ENCODE data around the gene TRIM71. TPM values are rescaled to one million over a fixed set of nuclear protein-coding genes. Genes with fewer than 3 reads are reported as not detected.
"Not testable (repeated sequence)": the region's sequence is repeated elsewhere in the genome, so short reads cannot be mapped to it uniquely, and the experiment has no call there.

The TRIM71 gene
- total RNA-seq, 1 experiment from 2014 or later = 274 TPM

- TF ChIP-seq RORB (CRISPR knock-in tag; IDR thresholded peaks at IDR 0.05) (no peak), NFATC4 (CRISPR knock-in tag; IDR thresholded peaks at IDR 0.05) (peak; percentile 87; the same call in 1 of the 2 replicates), AR (CRISPR knock-in tag; IDR thresholded peaks at IDR 0.05) (0 out of 2 replicates have a peak, but pooled peaks have one; percentile 15), AFF4 (CRISPR knock-in tag; IDR thresholded peaks at IDR 0.05; ENCODE audit: borderline replicate concordance) (no peak)
These were observed 83.5 kb downstream of the TRIM71 start (continued) for GRCh38 chr3:32901005-32901932.

GRCh38 chr3:32902887-32903371 is 85.1 kb downstream of the TRIM71 start:
- Mint-ChIP-seq H3K36me3 (peaks cover 27% of the 10 kb centered on the region), H3K4me1 (peaks cover 17% of the 10 kb centered on the region), H3K4me3 (peak overlapping the region; percentile 51), H3K9me3 (peaks cover 18% of the 10 kb centered on the region)
- ATAC-seq = peak; percentile 65
- H3K27ac Mint-ChIP-seq; H3K27me3 Mint-ChIP-seq (ENCODE audit: low read depth): not testable (repeated sequence)
- DNase-seq (ENCODE audit: low spot score) = peak; percentile 82
- CTCF ChIA-PET = interaction anchor here (0.6 to 2.5 kb wide), 14 partner anchors 10 to 435 kb away, joined by 3 to 14 read pairs (median 4); no protein-coding TSS in a partner anchor
- POLR2A ChIA-PET = interaction anchor here (0.6 to 1.7 kb wide), 2 partner anchors 18 to 43 kb away, joined by 3 to 4 read pairs; no protein-coding TSS in a partner anchor
- TF ChIP-seq TEAD1 (CRISPR knock-in tag; IDR thresholded peaks at IDR 0.05) (peak; percentile 76; the same call in 1 of the 2 replicates), NFATC4 (CRISPR knock-in tag; IDR thresholded peaks at IDR 0.05) (peak; percentile 84), ZNF425 (CRISPR knock-in tag; conservative IDR thresholded peaks at IDR 0.05) (0 out of 2 replicates have a peak, but pooled peaks have one; percentile 20), MAX (CRISPR knock-in tag; IDR thresholded peaks at IDR 0.05) (peak; percentile 84; the same call in 1 of the 2 replicates), CBFB (CRISPR knock-in tag; IDR thresholded peaks at IDR 0.05; ENCODE audit: low read depth) (0 out of 2 replicates have a peak, but pooled peaks have one; percentile 71), MYBL2 (CRISPR knock-in tag; IDR thresholded peaks at IDR 0.05) (0 out of 2 replicates have a peak, but pooled peaks have one; percentile 37), E2F5 (CRISPR knock-in tag; IDR thresholded peaks at IDR 0.05) (0 out of 2 replicates have a peak, but pooled peaks have one; percentile 23), FOXP1 (CRISPR knock-in tag; IDR thresholded peaks at IDR 0.05; ENCODE audit: borderline replicate concordance) (peak; percentile 63; the same call in 1 of the 2 replicates), PRRX2 (CRISPR knock-in tag; IDR thresholded peaks at IDR 0.05) (0 out of 2 replicates have a peak, but pooled peaks have one; percentile 35), GABPB1 (CRISPR knock-in tag; IDR thresholded peaks at IDR 0.05) (0 out of 2 replicates have a peak, but pooled peaks have one; percentile 15), ZNF416 (CRISPR knock-in tag; IDR thresholded peaks at IDR 0.05) (peak; percentile 45; the same call in 1 of the 2 replicates), USF1 (CRISPR knock-in tag; IDR thresholded peaks at IDR 0.05) (0 out of 2 replicates have a peak, but pooled peaks have one; percentile 21), HMGXB4 (CRISPR knock-in tag; IDR thresholded peaks at IDR 0.05) (peak; percentile 50; the same call in 1 of the 2 replicates), ETV6 (CRISPR knock-in tag; IDR thresholded peaks at IDR 0.05) (peak; percentile 54; the same call in 1 of the 2 replicates), ZNF671 (CRISPR knock-in tag; IDR thresholded peaks at IDR 0.05) (peak; percentile 64; the same call in 1 of the 2 replicates), ATF1 (CRISPR knock-in tag; IDR thresholded peaks at IDR 0.05) (0 out of 2 replicates have a peak, but pooled peaks have one; percentile 52)
